Activated T-helper 1 cell treated with Interleukin-2 at 50 U/mL for 16 hours (primary cell): ENCODE results near the gene CES5A.
"Not testable (repeated sequence)": the region's sequence is repeated elsewhere in the genome, so short reads cannot be mapped to it uniquely, and the experiment has no call there.

ENCODE experiments used
- DNase-seq: peaks from one replicate; pipeline ENCODE4 v3.0.0-alpha.2; 2020; ENCODE audit warnings: low read depth

The CES5A gene

DNA sequence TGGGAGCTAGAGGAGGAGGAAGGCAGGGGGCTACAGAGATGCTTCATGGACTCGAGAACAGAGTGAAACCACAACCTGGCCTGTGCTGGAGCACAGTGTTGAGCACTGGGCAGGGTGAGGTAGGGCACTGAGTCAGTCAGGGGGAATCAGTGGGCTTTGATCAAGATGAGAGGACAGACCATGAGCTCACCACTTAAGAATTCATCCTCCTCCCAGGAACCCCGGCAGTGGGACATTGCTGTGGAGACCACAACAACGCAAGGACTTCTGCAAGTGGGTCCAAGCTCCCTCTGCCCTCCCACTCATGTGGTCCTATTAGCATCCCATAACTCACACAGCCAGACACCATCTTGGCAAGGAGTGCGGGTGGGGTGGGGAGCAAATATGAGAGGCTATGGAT lies 1.7 kb upstream of the CES5A start:
- no peak for DNase-seq

GRCh38 chr16:55873122-55873521 lies 2.1 kb downstream of the CES5A start:
- DNase-seq: no peak

GRCh38 chr16:55872130-55872529 lies 3.0 kb downstream of the CES5A start:
- no peak for DNase-seq

DNA sequence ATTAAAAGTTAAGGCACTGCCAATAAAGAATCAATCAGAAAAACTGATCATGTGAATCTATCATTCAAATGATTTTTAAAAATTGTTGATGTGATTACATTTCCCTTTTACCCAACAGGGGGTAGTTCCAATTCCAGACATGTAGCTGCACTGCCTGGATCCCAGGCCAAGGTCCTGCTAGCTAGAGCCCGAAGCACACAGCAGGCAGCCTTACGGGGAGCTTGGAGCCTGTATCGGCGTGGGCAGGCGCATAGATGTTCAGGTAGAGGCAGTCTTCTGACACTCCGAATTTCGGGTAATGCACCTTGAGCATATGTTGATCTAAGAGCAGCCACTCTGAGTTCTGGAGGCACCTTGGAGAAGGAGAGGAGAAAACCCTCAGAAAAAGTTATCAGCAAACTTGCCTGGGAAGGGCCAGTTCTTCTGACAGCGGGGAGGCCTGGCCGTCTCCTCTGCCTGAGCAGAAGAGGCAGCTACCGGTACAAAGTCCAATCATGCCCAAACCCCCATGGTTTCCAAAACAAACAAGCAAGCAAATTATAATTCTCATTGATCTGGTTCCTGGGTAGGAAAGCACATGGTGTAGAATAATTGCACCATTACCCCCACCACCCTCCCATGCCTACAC lies 3.6 kb downstream of the CES5A start:
- no peak for DNase-seq

GRCh38 chr16:55868980-55869379 lies 6.2 kb downstream of the CES5A start:
- DNase-seq: no peak

DNA sequence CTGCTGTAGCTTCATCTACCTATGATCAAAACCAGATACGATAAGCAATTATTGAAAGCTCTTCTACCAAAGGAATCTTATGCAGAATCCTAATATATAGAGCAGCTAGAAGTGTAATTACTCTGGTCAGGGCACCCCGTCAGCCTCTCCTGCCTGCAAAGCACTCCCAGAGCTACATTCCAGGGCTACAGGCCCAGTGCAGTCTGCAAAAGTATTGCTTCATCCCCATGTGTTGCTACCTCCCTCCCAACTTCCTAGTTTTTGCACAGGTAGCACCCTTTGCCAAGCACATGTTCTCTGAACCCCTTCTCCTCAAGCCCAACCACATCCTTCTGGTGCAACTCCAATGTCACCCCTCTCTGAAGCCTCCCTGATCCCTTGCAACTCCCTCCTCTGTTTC lies 7.0 kb downstream of the CES5A start:
- no peak for DNase-seq

GRCh38 chr16:55861288-55861687 lies 13.9 kb downstream of the CES5A start:
- no peak for DNase-seq

DNA sequence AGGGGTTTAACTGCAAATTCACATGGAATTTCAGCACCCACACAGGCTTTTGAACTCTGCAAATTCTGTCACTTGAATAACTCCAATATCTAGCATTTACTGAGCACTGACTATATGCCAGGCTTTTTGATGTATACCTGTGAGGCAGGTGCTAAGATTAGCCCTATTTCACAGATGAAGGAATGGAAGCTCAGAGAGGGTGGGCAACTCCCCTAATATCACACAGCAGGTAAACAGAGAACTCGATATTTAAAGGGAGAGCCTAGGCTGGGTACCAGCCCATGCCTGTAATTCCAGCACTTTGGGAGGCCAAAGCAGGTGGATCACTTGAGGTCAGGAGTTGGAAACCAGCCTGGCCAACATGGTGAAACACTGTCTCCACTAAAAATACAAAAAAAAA lies 17.5 kb downstream of the CES5A start:
- DNase-seq: not testable (repeated sequence)

DNA sequence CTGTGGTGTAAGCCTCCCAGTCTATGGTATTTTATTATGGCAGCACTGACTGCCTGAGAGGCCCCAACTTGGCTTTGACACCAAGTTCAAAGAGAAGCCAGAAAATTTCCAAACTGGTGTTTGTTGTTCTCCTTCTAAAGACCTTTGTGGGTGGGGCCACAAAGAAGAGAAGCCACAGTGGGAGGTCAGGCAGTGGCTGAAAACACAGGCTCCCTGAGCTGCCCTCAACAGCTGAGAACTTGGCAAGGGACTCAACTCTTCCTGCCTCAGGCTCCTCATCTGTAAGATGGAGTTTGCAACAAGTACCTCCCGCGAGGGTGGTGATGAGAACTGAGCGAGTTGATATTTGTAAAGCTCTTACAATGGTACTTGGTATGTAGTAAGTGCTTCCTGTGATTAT lies 18.2 kb downstream of the CES5A start:
- no peak for DNase-seq

DNA sequence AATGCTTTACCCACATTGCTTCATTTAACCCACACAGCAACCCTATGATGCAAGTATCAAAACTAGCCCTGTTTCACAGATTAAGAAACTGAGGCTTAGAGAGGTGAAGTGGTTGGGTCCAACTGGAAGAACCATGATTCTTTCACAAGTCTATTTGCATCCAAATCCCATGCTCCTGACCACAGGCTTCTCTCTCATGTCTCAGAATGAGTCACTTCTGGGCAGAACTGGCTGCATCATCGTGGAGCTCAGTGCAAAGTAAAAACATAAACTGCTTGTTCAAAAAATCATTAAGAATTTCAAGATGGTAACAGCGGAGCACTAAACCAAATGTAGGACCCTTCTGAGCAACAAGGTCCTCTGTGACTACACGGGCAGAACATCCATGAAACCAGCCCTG lies 22.1 kb downstream of the CES5A start:
- no peak for DNase-seq

- DNase-seq: no peak
Observed at GRCh38 chr16:55849536-55849935, 25.6 kb downstream of the CES5A start.

GRCh38 chr16:55846598-55847346 lies 28.4 kb downstream of the CES5A start:
- no peak for DNase-seq

- no peak for DNase-seq
Observed at GRCh38 chr16:55843105-55843395, 32.1 kb downstream of the CES5A start.

- no peak for DNase-seq
Observed at GRCh38 chr16:55842369-55843104, 32.6 kb downstream of the CES5A start.

GRCh38 chr16:55839115-55839514 lies 36.1 kb downstream of the CES5A start:
- no peak for DNase-seq

GRCh38 chr16:55836158-55836611 lies 39.0 kb downstream of the CES5A start:
- DNase-seq: no peak

- DNase-seq: no peak
Observed at GRCh38 chr16:55835581-55835980, 39.6 kb downstream of the CES5A start.

GRCh38 chr16:55835173-55835572 lies 40.0 kb downstream of the CES5A start:
- not testable (repeated sequence) for DNase-seq

DNA sequence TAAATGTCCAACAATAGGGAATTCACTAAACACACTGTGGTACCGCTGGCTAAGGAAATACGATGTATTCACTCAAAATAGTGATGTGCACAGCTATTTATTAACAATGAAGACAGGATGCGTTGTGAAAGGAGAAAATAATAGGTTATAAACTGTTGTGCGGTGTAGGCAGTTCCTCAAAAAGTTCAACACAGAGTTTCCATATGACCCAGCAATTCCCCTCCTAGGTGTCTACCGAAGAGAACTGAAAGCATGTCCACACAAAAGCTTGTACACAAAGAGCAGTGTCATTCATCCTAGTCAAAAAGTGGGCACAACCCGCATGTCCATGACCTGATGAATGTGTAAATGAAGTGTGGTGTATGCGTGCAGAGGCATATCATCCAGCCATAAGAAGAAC lies 41.1 kb downstream of the CES5A start:
- no peak for DNase-seq

- no peak for DNase-seq
Observed at GRCh38 chr16:55832773-55833691, 42.1 kb downstream of the CES5A start, which contains the start of gene CES1. CES1 (minus strand) TSS chr16:55833096; CDS start chr16:55833055, 41 bp downstream.

DNA sequence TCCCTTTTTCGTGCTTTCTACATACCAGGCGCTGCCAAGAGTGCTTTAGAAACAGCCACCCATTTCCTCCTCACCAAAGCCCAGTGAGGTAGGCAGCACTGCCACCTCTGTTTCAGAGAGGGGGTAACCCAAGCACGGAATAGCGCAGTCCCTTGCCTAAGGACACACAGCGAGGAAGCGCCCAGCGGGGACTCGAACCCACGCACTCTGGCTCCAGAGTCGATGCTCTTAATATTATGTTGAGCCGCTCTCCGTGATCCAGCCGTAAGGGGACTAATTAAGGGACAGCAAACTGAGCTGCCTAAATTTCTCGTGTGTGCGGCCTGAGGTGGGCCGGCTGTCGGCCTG lies 42.8 kb downstream of the CES5A start:
- no peak for DNase-seq

GRCh38 chr16:55830658-55831294 lies 44.4 kb downstream of the CES5A start:
- no peak for DNase-seq
